Stimulated activated naive CD4-positive, alpha-beta T cell (primary cell): ENCODE measurements around the gene SLC15A4.
"Not testable (repeated sequence)": the region's sequence is repeated elsewhere in the genome, so short reads cannot be mapped to it uniquely, and the experiment has no call there.

Source experiments
- DNase-seq, 6 experiments: peaks; one replicate each; lab custom pipeline; 2025; lab: John Stamatoyannopoulos, UW

The SLC15A4 gene

DNA sequence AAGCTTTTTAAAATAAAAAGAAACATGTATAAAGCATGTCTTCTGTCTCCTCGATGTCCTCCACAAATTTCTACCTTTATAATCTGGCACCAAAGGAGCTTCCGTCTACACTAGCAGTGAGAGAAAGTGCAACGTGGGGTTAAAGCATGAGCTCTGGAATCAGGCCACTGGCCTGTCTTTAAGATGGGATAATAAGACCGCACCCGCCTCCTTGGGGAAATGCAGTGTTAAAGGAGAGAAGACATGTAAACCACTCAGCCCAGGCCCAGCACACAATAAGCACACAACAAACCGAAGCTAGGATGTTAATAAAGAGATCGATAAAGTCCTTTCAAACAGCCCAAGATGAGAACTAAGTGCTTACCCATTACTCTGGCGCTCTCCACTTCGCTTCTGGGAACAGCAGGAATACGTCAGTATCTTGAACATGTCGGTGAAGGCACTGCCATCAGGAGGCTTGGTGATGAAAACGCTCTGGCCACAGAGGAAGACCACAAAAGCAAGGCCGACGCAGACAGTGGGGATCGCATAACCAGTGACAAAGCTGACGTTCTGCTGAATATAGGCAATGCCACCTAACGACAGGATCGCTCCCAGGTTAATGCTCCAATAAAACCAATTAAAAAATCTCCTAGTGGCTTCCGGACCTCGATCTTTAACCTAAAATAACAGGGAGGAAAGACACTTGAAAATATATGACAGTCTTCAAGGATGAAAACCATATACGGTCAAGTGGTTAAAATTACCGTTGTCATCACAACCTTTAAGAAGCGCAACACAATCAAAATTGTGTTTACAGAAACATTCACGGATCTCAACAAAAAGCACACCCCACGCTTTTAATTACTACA lies 9.1 kb downstream of the SLC15A4 start:
- DNase-seq, result no peak

DNA sequence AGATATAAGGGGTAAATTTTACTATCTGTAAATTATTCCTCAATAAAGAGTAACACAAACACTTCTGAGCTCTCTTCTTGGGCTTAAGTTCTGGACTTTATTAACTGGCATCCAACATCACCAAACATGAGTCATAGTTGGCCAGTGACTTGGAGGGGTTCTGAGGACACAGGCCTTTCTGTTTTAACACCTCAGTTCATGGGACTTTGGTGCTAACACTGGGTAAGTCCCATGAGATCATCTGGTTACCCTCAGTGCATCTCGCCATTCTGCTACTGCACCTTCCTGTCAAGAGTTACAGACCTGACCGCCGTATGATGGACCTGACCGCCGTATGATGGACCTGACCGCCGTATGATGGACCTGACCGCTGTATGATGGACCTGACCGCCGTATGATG lies 9.9 kb downstream of the SLC15A4 start:
- DNase-seq, result no peak

DNA sequence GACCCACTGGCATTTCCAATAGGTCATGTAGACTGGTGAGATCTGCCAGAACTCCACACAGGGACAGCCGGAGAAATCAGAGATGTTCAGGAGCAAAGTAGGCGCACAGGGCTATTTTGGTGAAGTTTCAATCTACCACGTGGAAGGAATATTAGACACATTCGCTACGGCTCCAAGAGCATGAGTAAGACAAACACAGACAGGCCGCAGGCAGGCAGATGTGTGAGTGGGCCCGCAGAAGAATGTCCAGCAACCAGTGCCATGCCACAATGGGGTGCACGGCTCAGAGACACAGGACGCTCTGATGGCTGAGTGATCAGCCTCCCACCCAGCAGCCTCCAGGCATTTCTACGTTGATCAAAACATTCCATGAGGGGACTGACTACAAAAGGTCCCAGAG lies 10.4 kb downstream of the SLC15A4 start:
- DNase-seq, result no peak

DNA sequence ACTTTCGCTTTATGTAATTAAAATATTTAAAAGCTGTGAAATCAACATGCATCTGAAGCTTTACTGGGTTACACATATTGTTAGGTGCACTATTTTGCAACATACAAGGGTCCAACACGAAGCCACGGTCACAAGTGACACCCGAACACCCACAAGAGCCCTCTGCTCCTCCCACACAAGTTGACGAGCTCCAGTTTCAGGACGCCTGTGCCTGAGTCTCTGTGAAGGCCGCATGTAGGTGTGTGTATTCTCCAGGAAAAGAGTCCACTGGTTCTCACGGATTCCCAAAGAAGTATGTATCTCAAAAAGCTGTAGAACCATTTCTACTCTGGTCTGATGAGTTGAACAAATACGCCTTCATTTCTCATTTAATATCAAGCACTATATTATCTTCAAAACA lies 12.0 kb downstream of the SLC15A4 start:
- DNase-seq, result no peak

DNA sequence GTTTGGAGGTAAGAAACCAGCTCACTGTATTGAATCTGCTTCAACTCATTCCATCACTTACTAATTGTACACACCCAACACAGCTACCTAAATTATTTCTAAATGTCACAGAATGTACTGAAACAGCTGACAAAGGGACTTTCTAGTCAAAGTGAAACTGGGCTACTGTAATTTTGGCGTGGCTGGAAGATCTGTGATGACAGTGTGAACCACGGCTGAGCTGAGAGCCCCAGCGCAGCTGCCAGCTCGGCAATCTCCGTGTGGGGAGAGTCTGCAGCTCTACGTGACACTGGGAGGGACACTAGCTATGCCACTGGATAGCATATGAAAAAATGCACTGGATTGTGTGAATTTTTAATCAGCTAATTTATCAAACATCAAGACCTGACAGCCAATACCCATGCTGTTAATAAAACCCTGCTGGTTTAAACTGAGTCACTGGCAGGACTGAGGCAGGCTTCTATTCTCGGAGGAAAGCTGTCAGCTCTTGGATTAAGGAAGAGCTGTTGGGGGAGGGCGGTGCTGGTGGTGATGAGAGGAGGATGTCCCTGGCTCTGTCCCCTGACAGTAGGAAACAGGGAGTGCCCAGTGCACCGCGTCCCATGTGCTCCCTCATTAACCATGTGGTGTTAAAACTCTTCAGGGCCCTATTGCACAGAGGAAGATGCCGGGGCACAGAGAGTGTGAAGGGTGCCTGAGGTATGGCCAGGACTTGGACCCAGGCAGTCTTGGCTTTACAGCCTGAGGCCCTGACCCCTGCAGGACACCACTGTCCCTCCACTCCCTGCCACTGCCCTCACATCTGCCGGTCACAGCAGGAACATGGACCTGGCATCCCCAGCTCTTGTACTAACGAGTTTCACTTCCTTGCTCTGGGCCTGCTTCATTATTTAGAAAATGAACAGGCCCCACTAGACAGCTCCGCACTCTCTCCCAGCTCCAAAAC lies 13.3 kb downstream of the SLC15A4 start:
- DNase-seq, result no peak

DNA sequence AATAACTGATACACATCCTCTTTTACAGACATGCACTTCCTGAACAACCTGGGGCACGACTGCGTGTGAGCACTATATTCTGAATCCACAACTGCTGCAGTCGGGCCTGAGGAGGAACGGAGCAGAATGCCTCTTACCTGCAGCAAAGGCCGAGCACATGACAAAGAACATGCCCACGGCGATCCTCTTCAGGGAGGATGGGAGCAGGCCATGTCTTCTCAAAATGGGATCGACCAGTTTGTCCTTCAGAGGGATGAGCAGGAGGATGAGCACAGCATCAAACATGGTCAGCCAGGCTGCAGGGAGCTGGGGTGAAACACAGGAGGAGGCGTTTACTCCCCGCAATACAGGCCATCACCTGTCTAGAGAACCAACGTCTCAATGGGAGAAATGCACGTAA lies 15.1 kb downstream of the SLC15A4 start:
- no peak for DNase-seq

DNA sequence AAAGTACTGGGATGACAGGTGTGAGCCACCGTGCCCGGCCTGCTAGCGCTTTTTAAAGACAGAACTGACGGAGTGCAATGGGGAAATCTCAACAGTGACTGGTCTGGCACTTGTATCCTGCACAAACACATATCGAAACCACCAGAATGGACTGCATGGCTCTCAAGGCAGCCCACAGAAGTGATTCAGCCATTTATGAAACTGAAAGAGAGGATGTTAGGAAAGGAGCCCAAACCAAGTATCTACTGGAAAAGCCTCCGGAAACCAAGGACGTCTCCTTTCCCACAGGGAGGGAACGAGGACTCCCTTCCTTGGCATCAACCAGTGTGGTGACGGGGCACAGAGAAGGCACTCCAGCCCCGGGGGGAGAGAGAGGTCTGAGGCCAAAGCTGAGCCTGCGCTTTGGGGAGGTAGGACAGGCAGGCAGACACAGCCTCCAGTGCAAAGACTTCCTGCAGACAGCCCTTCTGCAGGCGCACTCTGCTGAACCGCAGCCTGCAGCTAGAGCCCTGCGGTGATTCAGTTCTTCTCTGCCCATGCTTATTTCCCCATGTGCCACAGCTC lies 16.5 kb downstream of the SLC15A4 start:
- no peak for DNase-seq

DNA sequence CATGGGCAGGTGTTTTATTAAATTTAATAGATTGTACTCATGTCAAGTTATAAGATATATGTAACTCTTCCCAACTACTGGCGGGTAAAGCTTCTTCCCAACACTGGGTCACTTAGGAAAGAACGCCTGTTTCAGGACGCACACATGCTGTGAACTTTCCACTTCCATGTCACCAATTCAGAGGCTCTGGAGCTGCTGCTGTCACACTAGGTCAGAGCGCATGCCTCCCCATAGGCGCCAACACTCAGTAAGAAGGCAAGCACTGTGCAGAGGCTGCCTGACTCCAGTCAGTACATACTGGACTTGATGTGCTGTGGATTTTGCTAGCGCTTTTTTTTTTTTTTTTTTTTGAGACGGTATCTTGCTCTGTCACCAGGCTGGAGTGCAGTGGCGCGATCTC lies 17.2 kb downstream of the SLC15A4 start:
- no peak for DNase-seq

DNA sequence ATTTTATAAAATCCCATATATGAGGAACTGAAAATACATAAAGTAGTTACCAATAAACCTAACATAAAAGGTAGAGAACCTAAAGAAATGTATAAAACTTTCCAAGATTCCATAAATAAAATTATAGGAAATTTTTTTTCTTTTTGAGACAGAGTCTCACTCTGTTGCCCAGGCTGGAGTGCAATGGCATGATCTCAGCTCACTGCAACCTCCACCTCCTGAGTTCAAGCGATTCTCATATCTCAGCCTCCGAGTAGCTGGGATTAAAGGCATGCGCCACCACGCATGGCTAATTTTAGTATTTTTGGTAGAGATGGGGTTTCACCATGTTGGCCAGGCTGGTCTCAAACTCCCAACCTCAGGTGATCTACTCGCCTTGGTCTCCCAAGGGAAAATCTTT lies 18.4 kb downstream of the SLC15A4 start:
- not testable (repeated sequence) for DNase-seq

DNA sequence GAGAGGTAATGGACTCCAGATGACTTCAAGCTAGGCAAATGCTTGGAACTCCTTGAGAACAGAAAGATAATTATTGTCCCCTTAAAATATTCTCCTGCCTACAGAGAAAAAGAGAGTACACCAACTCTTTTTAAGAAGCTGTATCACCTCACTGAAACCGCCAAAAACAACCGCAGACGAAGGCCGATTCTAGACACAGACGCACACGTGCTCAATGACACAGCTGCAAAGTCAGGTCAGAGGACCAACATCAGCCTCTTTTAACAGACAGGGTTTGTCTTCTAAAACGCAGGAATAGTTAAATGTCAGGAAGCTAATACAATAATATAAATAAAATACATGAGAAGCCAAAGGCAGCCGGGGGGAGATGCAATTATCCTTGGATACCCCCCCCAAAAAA lies 19.0 kb downstream of the SLC15A4 start:
- DNase-seq, result no peak

DNA sequence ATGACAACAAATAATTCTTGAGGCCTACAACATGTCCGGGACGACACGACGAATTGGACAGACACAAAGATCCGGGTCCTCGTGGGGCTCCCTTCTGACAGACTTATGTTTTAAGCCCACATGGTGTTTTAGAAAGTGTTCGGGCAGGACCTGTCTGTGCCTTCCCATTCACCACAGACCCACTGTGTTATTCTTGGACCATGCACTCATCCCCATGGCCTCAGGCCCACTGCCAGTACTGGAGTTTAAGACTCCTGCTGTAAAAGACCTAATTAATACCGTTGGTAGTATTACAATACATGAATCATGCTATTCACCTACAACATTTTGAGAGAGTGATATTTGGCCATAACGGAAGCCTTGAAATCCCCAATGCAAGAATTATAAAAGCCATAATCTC lies 20.0 kb downstream of the SLC15A4 start:
- no peak for DNase-seq

DNA sequence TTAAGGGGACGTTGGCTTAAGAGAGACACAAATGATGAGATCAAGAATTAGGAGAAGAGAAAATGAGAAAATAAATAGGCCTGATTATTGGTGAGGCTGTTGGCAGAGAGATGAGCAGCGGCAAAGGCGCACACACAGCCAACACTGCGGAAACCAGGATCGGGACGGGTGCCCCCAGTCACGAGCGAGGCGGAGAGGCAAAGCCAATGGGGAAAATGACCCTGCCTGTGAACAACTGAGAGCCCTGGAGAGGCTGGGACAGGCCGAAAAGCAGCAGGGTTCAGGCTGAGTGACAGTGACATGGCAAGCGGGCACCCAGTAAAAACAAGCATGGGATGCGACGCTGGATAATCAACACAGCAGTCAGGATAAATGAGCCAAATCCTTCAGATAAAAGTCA lies 21.0 kb downstream of the SLC15A4 start:
- DNase-seq, result no peak

DNA sequence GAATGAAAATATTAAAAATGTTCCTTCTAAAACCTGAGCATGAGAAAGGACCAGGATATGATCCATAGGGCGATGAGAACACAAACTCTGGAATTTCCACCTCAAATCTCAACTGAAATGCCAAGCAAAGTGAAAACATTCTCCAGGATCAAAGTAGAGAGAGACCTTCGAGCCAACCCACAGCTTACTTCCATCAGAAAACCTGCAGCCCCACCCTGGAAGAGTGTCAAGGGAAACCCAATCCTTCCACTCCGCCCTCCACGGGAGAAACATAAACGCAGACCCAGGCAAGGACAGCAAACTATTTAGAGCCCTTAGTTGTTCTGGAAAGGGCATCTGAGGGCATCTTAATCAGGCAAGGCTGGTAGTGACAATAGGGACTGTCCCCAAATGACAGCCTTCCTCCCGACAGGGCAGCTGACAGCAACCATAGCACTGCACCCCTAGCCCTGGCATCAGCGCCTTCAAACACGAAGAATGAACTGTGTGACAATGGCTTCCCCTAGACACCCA lies 21.8 kb downstream of the SLC15A4 start:
- no peak for DNase-seq

DNA sequence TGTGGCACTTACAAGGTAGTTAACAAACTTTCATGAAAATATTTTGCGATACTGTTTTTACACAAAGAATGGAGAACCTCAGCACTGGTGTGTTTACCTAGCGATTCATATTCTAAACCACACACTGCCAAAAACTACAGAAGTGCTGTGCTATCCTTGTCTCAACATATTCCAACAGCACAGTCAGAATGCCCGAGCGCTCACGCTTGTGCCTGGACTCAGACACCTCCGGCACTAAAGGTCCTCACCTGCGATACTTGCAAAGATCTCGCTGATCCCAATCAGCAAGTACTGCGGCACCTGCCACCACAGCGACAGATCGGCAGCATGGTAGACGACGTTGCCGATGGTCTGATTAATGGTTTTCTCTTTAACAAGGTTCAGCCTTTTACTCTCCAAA lies 23.2 kb downstream of the SLC15A4 start:
- DNase-seq, result no peak

DNA sequence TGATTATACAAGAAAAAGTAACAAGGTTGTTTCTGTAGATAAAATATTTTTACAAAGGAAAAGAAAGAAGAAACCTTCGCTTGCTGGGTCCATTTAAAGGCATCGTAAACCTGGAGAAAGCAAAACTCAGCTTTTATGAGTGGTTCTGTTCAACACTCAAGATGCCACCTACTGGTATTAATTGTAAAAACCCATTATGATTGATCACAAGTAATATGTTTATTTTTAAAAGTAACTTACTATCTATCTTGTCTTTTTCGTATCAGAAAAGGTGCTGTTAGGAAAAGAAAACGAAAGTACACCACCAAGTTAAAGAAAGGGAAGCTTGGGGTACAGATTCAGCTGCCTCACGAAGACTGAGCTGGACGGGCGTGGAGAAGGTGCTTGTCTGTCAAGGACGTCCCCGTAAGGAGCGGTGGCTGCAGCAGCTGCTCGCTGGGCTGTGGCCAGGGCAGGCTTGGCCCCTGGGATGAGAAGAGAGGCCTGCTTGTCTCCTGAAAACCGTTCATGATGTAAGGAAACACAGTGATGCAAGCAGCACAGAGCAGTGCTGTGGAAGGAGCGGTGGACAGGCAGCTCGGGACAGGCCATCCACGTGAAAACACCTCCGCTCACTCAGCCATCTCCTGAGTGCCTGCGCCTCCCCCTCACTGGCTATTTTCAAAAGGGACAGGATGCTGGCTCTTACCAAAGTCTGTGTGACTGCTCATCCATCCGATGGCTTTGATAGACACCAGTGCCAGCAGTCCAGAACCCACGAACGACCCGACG lies 25.0 kb downstream of the SLC15A4 start:
- no peak for DNase-seq

DNA sequence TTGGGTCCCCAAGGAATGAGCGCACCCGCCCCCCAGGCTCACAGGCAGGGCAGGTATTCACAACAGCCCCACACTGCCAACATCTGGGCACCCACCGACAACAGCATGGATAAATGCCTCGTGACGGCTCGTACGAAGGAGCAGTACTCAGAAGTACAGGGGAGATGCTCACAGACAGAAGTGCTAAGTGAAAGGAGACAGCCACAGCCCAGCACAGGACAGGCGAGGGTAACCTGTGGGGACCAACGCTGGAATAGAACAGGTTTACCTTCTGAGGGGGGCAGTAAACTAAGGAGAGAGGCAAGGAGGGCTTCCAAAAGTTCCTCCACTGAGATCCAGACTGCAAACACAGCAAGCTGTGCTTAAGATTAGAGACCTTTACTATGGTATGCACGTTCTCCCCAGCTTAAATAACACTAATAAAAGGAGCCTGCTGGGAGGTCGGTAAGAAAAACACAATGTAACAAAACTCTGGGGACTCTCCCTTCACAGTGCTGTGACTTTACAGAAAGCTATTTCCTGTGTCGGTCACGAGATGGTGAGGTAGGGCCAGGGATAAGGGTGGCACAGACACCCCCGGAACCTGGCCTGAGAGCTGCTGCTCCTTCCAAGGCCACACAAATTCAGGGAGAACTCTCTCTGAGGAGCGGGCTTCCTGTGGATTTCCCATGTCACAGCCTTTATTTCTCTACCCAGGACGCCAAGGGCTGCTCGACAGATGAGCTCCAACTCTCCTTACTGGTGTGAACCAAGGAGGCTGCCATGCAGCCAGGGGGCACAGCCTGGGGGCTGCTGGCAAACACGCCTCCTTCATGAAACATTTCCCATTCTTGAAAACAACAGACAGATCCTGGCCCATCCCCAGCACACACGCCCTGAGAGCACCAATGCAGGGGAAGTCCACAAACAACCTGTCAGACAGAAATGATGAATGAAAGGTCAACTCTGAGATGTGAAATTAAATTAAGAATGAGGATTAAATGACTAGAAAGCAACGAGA lies 26.3 kb downstream of the SLC15A4 start:
- no peak for DNase-seq

DNA sequence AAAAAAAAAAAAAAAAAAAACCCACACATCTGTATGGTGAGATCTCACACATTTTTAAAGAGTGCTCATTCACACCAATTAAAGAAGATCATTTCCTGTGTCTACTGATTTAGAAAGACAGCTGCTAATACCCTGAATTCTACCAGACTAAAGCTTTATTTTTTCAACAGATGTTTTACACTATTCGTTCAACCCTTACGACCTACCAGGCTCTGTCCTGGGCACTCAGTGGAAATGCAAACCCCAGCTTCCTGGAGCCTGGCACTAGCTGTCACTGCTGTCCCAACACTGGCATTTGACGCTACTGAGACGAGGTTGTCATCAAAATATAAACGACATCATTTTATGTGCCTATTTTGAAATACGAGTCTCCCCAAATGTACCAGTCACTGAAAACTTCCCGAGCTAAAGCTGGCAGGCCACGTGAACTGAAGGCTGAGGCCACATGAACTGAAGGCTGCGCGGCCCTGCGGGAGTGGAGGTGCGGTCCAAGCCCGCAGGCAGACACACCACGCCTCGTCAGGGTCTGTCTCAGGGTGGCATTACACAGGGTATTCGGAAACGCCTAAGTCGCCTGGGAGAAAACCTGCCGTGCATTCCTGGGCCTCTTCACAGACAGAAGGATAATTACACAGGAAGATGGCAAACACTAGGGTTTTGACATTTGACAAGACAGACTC lies 27.2 kb downstream of the SLC15A4 start:
- no peak for DNase-seq

DNA sequence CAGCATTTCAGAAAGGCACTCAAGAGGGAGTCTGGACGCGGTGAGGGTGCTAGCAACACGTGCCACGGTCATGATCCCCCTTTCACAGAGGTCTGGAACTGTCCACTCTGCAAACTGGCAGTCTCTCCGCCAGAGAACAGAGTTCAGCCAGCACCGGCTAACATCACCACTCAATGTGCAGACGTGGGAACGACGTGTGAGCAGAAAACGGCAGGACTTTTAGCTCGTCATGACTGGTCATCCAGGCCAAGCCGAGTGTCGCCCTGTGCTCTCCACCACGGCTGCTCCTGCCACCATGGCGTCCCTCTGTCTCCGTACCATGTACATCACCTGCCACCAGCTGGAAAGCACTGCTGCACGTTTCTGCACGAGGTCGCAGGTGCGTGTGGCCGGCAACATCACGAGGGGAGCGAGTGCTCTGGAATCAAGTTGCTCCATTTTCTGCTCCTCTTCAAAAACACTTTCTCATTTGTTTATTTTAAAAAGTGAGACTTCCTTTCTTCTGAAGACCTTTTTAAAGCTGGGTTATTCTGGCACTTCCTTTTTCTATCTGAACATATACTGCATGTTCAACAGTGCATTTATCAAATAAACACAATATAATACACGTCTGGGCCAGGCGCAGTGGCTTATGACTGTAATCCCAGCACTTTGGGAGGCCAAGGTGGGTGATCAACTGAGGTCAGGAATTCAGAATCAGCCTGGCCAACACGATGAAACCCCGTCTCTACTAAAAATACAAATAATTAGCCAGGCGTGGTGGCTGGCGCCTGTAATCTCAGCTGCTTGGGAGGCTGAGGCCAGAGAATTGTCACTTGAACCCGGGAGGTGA lies 28.0 kb downstream of the SLC15A4 start:
- no peak for DNase-seq
